HG02870 (cell line): ENCODE measurements around the gene UHRF2.

Experiments used
- ATAC-seq: cut with Tn5 transposase; IDR thresholded peaks from one replicate; pipeline ENCODE4 v1.9.1; 2021; ENCODE audit warnings: mild to moderate bottlenecking, moderate library complexity; ENCODE audit not compliant: unreplicated experiment

The UHRF2 gene

DNA sequence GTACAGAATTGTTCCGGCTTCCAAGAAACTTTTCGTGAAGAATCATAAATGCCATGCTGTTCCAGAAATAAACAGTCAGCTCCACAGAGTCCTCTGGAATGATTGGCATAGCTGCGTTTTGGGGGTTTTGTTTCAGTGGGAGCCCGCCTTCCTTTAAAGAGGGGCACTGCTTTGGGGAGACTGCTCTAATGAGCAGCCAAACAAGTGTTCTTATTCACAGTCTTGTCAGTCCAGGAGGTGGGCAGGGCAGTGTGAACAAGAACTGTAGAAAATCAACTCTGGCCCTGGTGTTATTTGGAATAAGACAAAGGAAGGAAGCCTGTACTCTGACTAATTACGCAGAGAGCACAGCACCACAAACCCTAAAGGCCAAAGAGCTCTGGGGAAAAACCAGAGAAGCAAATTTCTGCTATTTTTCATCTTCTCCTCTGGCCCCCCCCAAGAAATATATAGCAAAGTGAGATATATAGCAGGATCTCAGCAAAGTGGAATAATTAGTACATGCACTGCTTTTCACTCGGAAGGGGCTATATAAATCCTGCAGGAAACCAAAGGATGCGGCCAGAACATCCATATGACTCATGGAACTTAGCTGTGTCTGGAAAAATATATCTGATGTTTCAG is 139.6 kb downstream of the UHRF2 start:
- ATAC-seq = no peak

DNA sequence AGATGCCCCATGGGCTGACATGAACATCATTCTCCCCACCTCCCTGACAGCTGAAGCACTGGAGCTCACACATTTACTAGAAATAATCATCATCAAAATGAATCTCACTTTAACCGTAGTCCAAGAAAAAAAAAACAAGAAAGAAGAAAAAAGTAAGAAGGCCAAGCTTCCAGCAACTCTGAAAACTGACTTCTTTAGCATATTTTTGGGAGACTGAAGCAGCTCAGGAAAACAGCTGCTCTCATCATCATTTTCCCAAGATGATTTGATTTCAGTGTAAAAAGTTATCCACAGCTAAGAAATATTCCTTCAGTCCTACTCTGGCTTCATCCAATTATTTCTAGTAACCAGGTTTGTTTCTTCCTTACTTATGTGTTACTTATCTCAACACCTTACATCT is 140.9 kb downstream of the UHRF2 start:
- no peak for ATAC-seq
